Vagina (tissue), 2 donors: Measurements from ENCODE around the gene ULK2.

ENCODE experiments used
- POLR2A ChIP-seq, 2 donors: fragments of 450-650 bp; IDR thresholded peaks; one replicate each; pipeline ENCODE4 v1.6.1; 2017; ENCODE audit warnings: antibody characterized with exemption in 2 of 2, mild to moderate bottlenecking in 2 of 2, moderate library complexity in 2 of 2
- TF ChIP-seq, protein P1 (sequence below), 3 experiments: fragments of 450-650 bp in 2 of 3; fragments of 200-600 bp in 1 of 3; sonication (generic) in 1 of 3; IDR thresholded peaks; one replicate each; pipeline ENCODE4 v1.5.1; 2017 to 2019; ENCODE audit warnings: antibody characterized with exemption in 3 of 3, mild to moderate bottlenecking in 2 of 3, moderate library complexity in 2 of 3

DNA sequence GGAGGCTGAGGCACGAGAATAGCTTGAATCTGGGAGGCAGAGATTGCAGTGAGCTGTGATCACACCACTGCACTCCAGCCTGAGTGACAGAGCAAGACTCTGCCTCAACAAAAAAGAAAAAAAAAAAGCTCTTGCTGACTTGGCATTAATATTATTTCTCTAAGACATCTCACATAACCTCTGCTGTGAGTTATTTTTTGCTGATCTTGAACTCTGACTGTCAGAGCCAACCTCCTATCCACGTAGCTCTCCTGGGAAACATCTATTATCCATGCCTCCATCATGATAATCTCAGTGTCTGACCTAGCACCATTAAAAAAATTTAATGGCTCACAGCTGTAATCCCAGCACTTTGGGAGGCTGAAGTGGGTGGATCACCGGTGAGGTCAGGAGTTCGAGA is 12.7 kb upstream of the ULK2 start:
- TF ChIP-seq, protein P1, sequence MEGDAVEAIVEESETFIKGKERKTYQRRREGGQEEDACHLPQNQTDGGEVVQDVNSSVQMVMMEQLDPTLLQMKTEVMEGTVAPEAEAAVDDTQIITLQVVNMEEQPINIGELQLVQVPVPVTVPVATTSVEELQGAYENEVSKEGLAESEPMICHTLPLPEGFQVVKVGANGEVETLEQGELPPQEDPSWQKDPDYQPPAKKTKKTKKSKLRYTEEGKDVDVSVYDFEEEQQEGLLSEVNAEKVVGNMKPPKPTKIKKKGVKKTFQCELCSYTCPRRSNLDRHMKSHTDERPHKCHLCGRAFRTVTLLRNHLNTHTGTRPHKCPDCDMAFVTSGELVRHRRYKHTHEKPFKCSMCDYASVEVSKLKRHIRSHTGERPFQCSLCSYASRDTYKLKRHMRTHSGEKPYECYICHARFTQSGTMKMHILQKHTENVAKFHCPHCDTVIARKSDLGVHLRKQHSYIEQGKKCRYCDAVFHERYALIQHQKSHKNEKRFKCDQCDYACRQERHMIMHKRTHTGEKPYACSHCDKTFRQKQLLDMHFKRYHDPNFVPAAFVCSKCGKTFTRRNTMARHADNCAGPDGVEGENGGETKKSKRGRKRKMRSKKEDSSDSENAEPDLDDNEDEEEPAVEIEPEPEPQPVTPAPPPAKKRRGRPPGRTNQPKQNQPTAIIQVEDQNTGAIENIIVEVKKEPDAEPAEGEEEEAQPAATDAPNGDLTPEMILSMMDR (IDR thresholded peaks at IDR 0.05), result no peak
- TF ChIP-seq POLR2A (IDR thresholded peaks at IDR 0.05), result no peak
